Duodenal mucosa (tissue), 2 donors: ENCODE measurements around the gene EPHA2.

Source experiments
- H3K27ac ChIP-seq: one replicate; pipeline ENCODE4 v1.7.0; 2013; ENCODE audit warnings: low read depth, low read length
- H3K27me3 ChIP-seq, 2 donors: one replicate each; pipeline ENCODE4 v1.7.0; 2013; ENCODE audit warnings: low read length in 2 of 2, control low read depth in 1 of 2; ENCODE audit not compliant: insufficient read depth in 2 of 2, control insufficient read depth in 1 of 2
- H3K36me3 ChIP-seq, 2 donors: one replicate each; pipeline ENCODE4 v1.7.0; 2013; ENCODE audit warnings: low read length in 2 of 2, control low read depth in 1 of 2; ENCODE audit not compliant: insufficient read depth in 2 of 2, control insufficient read depth in 1 of 2
- H3K4me1 ChIP-seq, 2 donors: one replicate each; pipeline ENCODE4 v1.7.0; 2013; ENCODE audit warnings: low read length in 2 of 2, control low read depth in 1 of 2; ENCODE audit not compliant: insufficient read depth in 2 of 2, control insufficient read depth in 1 of 2
- H3K4me3 ChIP-seq, 2 donors: one replicate each; pipeline ENCODE4 v1.7.0; 2013; ENCODE audit warnings: low read length in 2 of 2, low read depth in 1 of 2
- H3K9ac ChIP-seq, 2 donors: one replicate each; pipeline ENCODE4 v1.7.0; 2013; ENCODE audit warnings: low read length in 2 of 2, low read depth in 1 of 2
- H3K9me3 ChIP-seq, 2 donors: one replicate each; pipeline ENCODE4 v1.7.0; 2013; ENCODE audit warnings: low read length in 2 of 2, control low read depth in 1 of 2; ENCODE audit not compliant: control insufficient read depth in 1 of 2

The EPHA2 gene

GRCh38 chr1:16155537-16156410 is at the start of gene EPHA2:
Gene EPHA2, minus strand, starts transcription at chr1:16156069. Its CDS starts 137 bp downstream, at chr1:16155932.
- Histone ChIP-seq H3K36me3 (peaks cover 0 to 6% of the 10 kb centered on the region in 2 donors), H3K27ac (peak within 1 kb of the TSS; percentile 83), H3K9me3 (no peaks in the 10 kb centered on the region), H3K27me3 (peaks cover 0 to 3% of the 10 kb centered on the region in 2 donors), H3K4me1 (peaks cover 34 to 38% of the 10 kb centered on the region in 2 donors), H3K9ac (peak within 1 kb of the TSS; percentile 81 to 83), H3K4me3 (peak within 1 kb of the TSS; percentile 77)

DNA sequence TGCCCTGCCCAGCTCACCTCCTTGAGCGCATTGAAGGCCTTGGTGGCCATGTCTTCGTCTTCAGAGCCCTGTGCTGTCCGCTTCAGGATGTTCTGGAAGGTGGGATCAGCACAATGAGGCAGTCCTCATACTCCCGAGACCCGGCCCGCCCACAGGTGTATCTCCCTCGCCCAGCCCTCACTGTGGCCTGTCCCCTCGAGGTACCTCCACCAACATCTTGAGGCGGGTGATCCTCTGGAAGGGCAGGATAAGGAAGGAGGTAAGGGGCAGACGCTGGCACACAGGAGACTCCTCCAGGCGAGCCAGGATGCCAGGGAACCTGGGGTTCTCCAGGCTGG is 49.4 kb upstream of the EPHA2 start:
- peak overlapping the region in 1 of 2 donors; percentile 58 for H3K9ac ChIP-seq
- H3K4me1 ChIP-seq: peaks cover 0 to 16% of the 10 kb centered on the region in 2 donors
- H3K27ac ChIP-seq: no peak overlapping the region
- peaks cover 0 to 10% of the 10 kb centered on the region in 2 donors for H3K36me3 ChIP-seq
- no peaks in the 10 kb centered on the region for H3K9me3 ChIP-seq
- no peaks in the 10 kb centered on the region for H3K27me3 ChIP-seq
- no peak overlapping the region for H3K4me3 ChIP-seq

- no peak overlapping the region for H3K9ac ChIP-seq
- no peaks in the 10 kb centered on the region for H3K9me3 ChIP-seq
- peaks cover 0 to 16% of the 10 kb centered on the region in 2 donors for H3K4me1 ChIP-seq
- H3K27me3 ChIP-seq: no peaks in the 10 kb centered on the region
- H3K36me3 ChIP-seq: peaks cover 0 to 10% of the 10 kb centered on the region in 2 donors
- H3K4me3 ChIP-seq: no peak overlapping the region
- H3K27ac ChIP-seq: no peak overlapping the region
These were observed 48.9 kb upstream of the EPHA2 start for GRCh38 chr1:16204634-16205333.

DNA sequence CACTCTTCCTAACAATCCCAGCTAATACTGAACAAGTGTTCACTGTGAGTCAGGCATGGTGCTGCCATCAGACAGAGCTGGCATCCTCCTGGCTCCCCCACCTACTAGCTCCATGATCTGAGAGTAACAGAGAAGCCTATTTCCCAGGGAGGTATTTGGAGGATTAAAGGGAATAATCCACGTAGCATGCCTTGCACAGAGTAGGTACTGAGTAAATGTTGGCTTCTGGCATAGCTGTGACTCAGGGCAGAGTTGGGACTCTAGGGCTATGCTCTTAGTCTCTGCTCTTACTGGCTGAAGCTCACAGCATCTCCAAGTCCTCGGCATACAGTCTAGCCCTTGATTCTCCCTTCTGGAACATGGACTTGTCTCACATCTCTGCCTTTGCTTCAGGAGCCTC is 48.3 kb upstream of the EPHA2 start:
- no peaks in the 10 kb centered on the region for H3K27me3 ChIP-seq
- H3K4me1 ChIP-seq: peaks cover 3 to 18% of the 10 kb centered on the region in 2 donors
- H3K9me3 ChIP-seq: no peaks in the 10 kb centered on the region
- H3K9ac ChIP-seq: no peak overlapping the region
- H3K4me3 ChIP-seq: no peak overlapping the region
- H3K27ac ChIP-seq: no peak overlapping the region
- H3K36me3 ChIP-seq: peaks cover 0 to 10% of the 10 kb centered on the region in 2 donors

GRCh38 chr1:16203550-16203949 is 47.7 kb upstream of the EPHA2 start:
- H3K9ac ChIP-seq: no peak overlapping the region
- no peak overlapping the region for H3K27ac ChIP-seq
- H3K36me3 ChIP-seq: peaks cover 0 to 10% of the 10 kb centered on the region in 2 donors
- no peaks in the 10 kb centered on the region for H3K9me3 ChIP-seq
- H3K4me3 ChIP-seq: no peak overlapping the region
- H3K4me1 ChIP-seq: peaks cover 7 to 22% of the 10 kb centered on the region in 2 donors
- no peaks in the 10 kb centered on the region for H3K27me3 ChIP-seq

DNA sequence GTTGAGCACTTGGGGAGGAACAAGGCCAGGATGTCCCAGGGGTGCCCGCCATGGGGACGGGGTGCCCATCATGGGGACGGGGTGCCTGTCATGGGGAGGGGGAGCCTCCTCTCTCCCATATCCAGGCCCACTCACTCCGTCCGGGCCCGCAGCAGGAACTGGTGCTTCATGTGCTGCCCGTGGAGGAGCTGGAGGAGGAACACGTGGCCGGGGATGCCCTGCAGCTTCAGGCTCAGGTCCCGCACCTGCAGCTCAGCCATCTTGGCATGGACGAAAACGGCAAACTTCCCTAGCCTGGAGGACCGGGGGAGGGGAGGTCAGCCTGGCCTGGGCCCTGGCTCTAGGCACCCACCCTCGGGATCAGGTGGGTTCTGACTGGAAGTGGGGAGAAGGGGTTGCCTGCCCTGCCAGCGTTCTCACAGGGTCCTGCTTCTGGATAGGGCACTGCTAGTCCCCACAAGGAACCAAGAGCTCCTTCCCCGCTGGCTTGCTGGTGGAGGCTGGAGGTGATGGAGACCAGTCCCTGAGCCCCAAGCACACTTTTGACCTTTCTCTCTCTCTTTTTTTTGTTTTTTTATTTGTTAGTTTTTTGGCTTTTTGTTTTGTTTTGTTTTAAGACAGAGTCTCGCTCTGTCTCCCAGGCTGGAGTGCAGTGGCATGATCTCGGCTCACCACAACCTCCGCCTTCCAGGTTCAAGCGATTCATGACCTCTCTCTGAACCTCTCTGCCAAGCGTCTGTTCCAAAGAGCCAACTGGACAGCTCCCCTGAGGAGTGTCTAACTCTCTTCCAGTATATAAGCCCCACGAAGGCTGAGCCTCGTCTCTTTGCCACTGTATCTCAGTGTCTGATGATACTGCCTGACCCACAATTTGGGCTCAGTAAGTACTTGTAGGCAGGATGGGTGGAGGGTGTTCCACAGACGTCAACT is 46.7 kb upstream of the EPHA2 start:
- Histone ChIP-seq H3K4me1 (peaks cover 7 to 20% of the 10 kb centered on the region in 2 donors), H3K9me3 (no peaks in the 10 kb centered on the region), H3K27me3 (no peaks in the 10 kb centered on the region), H3K4me3 (no peak overlapping the region), H3K9ac (no peak overlapping the region), H3K36me3 (peaks cover 0 to 10% of the 10 kb centered on the region in 2 donors), H3K27ac (no peak overlapping the region)

DNA sequence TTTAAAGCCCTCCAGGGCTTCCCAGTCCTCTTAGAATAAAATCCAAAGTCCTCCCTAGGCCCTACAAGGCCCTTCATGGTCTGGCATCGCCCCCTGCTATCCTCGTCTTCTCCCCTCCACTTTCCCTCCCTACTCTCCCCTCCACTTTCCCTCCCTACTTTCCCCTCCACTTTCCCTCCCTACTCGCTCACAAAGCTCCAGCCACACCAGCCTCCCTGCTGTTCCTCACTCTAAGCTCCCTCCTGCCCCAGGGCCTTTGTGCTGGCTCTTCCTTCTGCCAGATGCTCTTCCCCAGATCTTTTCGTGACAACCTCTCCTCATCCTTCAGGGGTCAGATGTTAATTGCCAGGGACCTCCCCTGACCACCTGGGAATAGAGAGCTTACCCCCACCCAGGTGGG is 43.8 kb upstream of the EPHA2 start:
- Histone ChIP-seq H3K36me3 (peaks cover 0 to 10% of the 10 kb centered on the region in 2 donors), H3K27me3 (no peaks in the 10 kb centered on the region), H3K27ac (no peak overlapping the region), H3K4me1 (peaks cover 7% of the 10 kb centered on the region in 2 donors), H3K4me3 (no peak overlapping the region), H3K9ac (no peak overlapping the region), H3K9me3 (no peaks in the 10 kb centered on the region)

- Histone ChIP-seq H3K27me3 (no peaks in the 10 kb centered on the region), H3K4me1 (peaks cover 7% of the 10 kb centered on the region in 2 donors), H3K4me3 (no peak overlapping the region), H3K9me3 (no peaks in the 10 kb centered on the region), H3K36me3 (peaks cover 0 to 8% of the 10 kb centered on the region in 2 donors), H3K27ac (no peak overlapping the region), H3K9ac (no peak overlapping the region)
These were observed 43.3 kb upstream of the EPHA2 start for GRCh38 chr1:16199157-16199501.

- peaks cover 7% of the 10 kb centered on the region in 2 donors for H3K4me1 ChIP-seq
- no peaks in the 10 kb centered on the region for H3K9me3 ChIP-seq
- no peak overlapping the region for H3K27ac ChIP-seq
- no peak overlapping the region for H3K9ac ChIP-seq
- no peak overlapping the region for H3K4me3 ChIP-seq
- no peaks in the 10 kb centered on the region for H3K27me3 ChIP-seq
- H3K36me3 ChIP-seq: peaks cover 0 to 4% of the 10 kb centered on the region in 2 donors
These were observed 42.7 kb upstream of the EPHA2 start for GRCh38 chr1:16198444-16199156.
